Activated B cell treated with CpG ODN at 0.5 μM for 24 hours (primary cell): ENCODE data around the gene PPM1A. TPM values are rescaled to one million over a fixed set of nuclear protein-coding genes. Genes with fewer than 3 reads are reported as not detected.

Experiments
- ATAC-seq: fragments of 200-7000 bp; cut with Tn5 transposase; one replicate; pipeline ENCODE4 v1.10.0; 2021; ENCODE audit warnings: low read depth, mild to moderate bottlenecking, moderate library complexity
- CTCF ChIA-PET: fragments of 350-600 bp; sonication (Branson Sonifier 250); formaldehyde crosslinking; loops from one replicate; lab custom pipeline; 2021; ENCODE audit warnings: antibody characterized with exemption; lab: Charles Lee
- POLR2A ChIA-PET: fragments of 350-600 bp; sonication (Branson Sonifier 250); formaldehyde crosslinking; loops from one replicate; lab custom pipeline; 2021; ENCODE audit warnings: antibody characterized with exemption; lab: Charles Lee
- DNase-seq: peaks from one replicate; pipeline ENCODE4 v3.0.0; 2022
- H3K27ac Mint-ChIP-seq: one replicate; pipeline ENCODE4 v1.8.0; 2020; ENCODE audit warnings: mixed read lengths
- H3K27me3 Mint-ChIP-seq: one replicate; pipeline ENCODE4 v1.8.0; 2021; ENCODE audit warnings: mixed read lengths
- H3K36me3 Mint-ChIP-seq: one replicate; pipeline ENCODE4 v1.8.0; 2021; ENCODE audit warnings: low read depth, mixed read lengths
- H3K4me1 Mint-ChIP-seq: one replicate; pipeline ENCODE4 v1.8.0; 2021; ENCODE audit warnings: mixed read lengths
- H3K4me3 Mint-ChIP-seq: one replicate; pipeline ENCODE4 v1.8.0; 2020; ENCODE audit warnings: mild to moderate bottlenecking, mixed read lengths
- H3K9me3 Mint-ChIP-seq: one replicate; pipeline ENCODE4 v1.8.0; 2020; ENCODE audit warnings: mixed read lengths
- CTCF ChIP-seq: fragments of 200-600 bp; IDR thresholded peaks from one replicate; pipeline ENCODE4 v1.8.0; 2022; ENCODE audit warnings: antibody characterized with exemption, mild to moderate bottlenecking
- intact Hi-C: fragments of 100-400 bp; cut with micrococcal nuclease; formaldehyde crosslinking; loops from one replicate; pipeline ENCODE4 v1.15.1; 2024
- total RNA-seq: library from RNA; stranded (reverse); gene quantifications from 2 replicates; pipeline ENCODE4 v1.2.3, GENCODE V29; 2022

Gene PPM1A
- total RNA-seq, 1 donor from 2014 or later, result 47.5 TPM

DNA sequence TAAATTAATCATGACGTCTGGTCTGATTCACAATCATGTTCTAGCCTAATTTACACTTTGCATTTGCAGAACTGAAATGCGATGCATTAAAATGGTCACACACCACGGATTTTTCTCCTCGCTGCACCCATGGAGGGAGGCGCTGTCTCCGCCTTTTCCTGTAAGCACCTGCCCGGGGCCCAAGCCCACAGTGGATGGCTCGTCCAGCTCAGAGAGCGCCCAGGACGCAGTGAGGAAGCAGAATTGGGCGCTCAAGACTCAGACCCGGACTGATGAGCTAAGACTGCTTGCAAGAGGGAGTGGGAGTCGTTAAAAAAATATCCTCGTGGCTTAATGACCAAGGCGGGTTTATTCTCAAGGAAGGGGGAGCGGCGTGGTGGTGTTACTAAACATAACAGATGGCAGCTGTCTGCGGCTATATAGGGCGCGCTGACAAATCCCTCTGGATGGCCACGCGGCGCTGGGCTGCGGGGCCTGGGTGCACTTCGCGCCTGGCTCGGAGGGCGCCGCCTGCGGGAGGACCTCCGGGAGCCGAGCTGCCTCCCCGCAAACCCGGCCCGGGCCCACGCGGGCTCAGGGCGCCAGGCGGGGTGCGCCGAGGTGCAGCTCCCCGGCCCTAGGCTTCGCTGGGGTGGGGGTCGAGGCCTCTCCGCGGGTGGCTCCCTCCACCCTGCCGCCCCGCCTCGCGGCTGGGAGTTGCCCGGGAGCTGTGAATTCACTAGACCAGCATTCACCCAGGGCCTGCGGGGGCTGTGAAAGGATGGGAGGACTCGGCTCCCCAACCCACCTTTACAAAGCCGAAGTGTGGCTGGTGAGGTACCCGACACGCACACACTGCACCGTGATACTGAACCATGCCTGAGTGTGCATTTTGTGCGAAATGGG is 78.7 kb downstream of the PPM1A start:
- H3K4me1 Mint-ChIP-seq, result peaks cover 26% of the 10 kb centered on the region
- TF ChIP-seq CTCF, result no peak
- H3K27ac Mint-ChIP-seq, result peak overlapping the region; percentile 92
- H3K4me3 Mint-ChIP-seq, result peak overlapping the region; percentile 92
- peaks cover 7% of the 10 kb centered on the region for H3K27me3 Mint-ChIP-seq
- POLR2A ChIA-PET, result interaction anchor here (0.6 to 3.6 kb wide), 5 partner anchors 17 to 1435 kb away, joined by 3 to 56 read pairs (median 3); partner anchors contain the start of genes PPM1A and SNAPC1
- DNase-seq (peak; percentile 58), ATAC-seq (peak; percentile 83)
- intact Hi-C loops, result loop anchor here (1.0 to 10.0 kb wide), 4 partner anchors 79 to 395 kb away; partner anchors contain the start of genes PCNX4 and SIX4
- CTCF ChIA-PET, result interaction anchor here (1.0 to 1.7 kb wide), 6 partner anchors 16 to 162 kb away, joined by 3 to 5 read pairs (median 4); partner anchors contain the start of genes DHRS7 and PPM1A
- H3K9me3 Mint-ChIP-seq, result no peaks in the 10 kb centered on the region
- H3K36me3 Mint-ChIP-seq, result peaks cover 6% of the 10 kb centered on the region

- H3K4me1 Mint-ChIP-seq, result peaks cover 26% of the 10 kb centered on the region
- no peaks in the 10 kb centered on the region for H3K9me3 Mint-ChIP-seq
- no peak for TF ChIP-seq CTCF
- CTCF ChIA-PET, result no interaction called here
- peak overlapping the region; percentile 50 for H3K27ac Mint-ChIP-seq
- ATAC-seq (no peak), DNase-seq (no peak)
- POLR2A ChIA-PET, result interaction anchor here (3.6 kb wide), 1 partner anchor 81 kb away, joined by 56 read pairs; the partner anchor contains the start of gene PPM1A
- intact Hi-C loops, result loop anchor here (5.0 to 10.0 kb wide), 2 partner anchors 364 to 394 kb away; partner anchors contain the start of gene SIX4
- H3K4me3 Mint-ChIP-seq, result peak overlapping the region; percentile 32
- H3K36me3 Mint-ChIP-seq, result peaks cover 6% of the 10 kb centered on the region
- H3K27me3 Mint-ChIP-seq, result peaks cover 15% of the 10 kb centered on the region
Measured at GRCh38 chr14:60328583-60328982, 79.6 kb downstream of the PPM1A start.

DNA sequence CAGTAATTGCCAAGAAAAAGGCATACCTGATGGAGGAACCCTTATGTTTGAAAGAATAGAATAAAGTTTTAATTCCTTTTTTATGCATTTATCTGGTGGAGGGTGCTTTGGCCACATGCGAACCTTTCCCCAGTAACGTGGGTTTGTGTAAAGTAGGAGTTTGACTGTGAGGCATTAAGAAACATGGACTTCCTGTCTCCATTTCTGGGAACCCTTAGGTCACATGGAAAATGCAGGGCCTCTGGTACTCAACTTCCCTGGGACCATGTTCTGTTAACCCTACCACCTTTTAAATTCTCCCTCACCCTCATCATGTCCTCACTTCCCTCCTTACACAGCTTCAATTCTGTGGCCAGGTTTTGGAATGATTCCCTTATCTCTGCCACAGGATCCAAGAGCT is 80.3 kb downstream of the PPM1A start:
- ChIA-PET POLR2A (interaction anchor here (3.6 kb wide), 1 partner anchor 81 kb away, joined by 56 read pairs; the partner anchor contains the start of gene PPM1A), CTCF (no interaction called here)
- Mint-ChIP-seq H3K4me3 (no peak overlapping the region), H3K4me1 (peaks cover 26% of the 10 kb centered on the region), H3K27me3 (peaks cover 20% of the 10 kb centered on the region), H3K27ac (no peak overlapping the region), H3K36me3 (peaks cover 6% of the 10 kb centered on the region), H3K9me3 (no peaks in the 10 kb centered on the region)
- intact Hi-C loops, result loop anchor here (5.0 to 10.0 kb wide), 2 partner anchors 364 to 393 kb away; partner anchors contain the start of gene SIX4
- TF ChIP-seq CTCF, result no peak
- DNase-seq (no peak), ATAC-seq (no peak)

GRCh38 chr14:60331201-60332045 is 82.4 kb downstream of the PPM1A start:
- POLR2A ChIA-PET, result interaction anchor here (0.6 to 2.6 kb wide), 3 partner anchors 65 to 119 kb away, joined by 3 to 27 read pairs (median 4); partner anchors contain the start of gene PPM1A
- no peaks in the 10 kb centered on the region for H3K9me3 Mint-ChIP-seq
- peaks cover 6% of the 10 kb centered on the region for H3K36me3 Mint-ChIP-seq
- peak overlapping the region; percentile 96 for H3K4me3 Mint-ChIP-seq
- TF ChIP-seq CTCF, result peak; percentile 70
- intact Hi-C loops, result loop anchor here (1.0 to 10.0 kb wide), 14 partner anchors 65 to 921 kb away; partner anchors contain the start of genes DHRS7, JKAMP, L3HYPDH and PCNX4
- ATAC-seq (peak; percentile 68), DNase-seq (peak; percentile 53)
- H3K27ac Mint-ChIP-seq, result peak overlapping the region; percentile 92
- peaks cover 19% of the 10 kb centered on the region for H3K27me3 Mint-ChIP-seq
- CTCF ChIA-PET, result interaction anchor here (0.7 to 3.1 kb wide), 23 partner anchors 7 to 1506 kb away, joined by 3 to 21 read pairs (median 5); partner anchors contain the start of genes DHRS7 and PPM1A
- peaks cover 26% of the 10 kb centered on the region for H3K4me1 Mint-ChIP-seq
